Stimulated activated CD4-positive, alpha-beta T cell treated with anti-CD3 and anti-CD28 coated beads, TNF-alpha, amount 100 ng/mL, for 1 hour (primary cell): ENCODE data around the gene MEG3.

Experiments
- DNase-seq, 3 donors: peaks; one replicate each; pipeline ENCODE4 v3.0.0-alpha.2; 2020; ENCODE audit warnings: low read depth in 3 of 3, low spot score in 1 of 3

Gene MEG3

DNA sequence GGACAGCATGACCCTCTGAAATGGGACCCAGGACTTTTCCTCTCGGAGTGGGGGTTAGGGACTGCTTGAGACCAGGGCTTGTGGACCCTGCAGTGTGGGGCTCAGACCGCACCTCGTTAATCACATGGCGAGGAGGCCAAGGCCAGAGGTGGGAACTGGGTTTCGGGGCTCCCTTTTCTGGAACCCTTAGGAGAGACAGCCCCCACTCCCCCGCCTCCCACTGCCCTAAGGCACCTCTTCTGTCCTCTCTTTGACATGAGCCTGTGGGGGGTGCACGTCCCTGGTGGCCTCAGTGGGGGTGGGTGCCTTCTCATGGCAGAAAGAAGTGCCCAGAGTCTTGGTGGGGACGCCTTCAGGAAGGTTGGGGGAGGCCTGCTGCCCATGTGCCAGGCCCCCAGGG is 53.3 kb downstream of the MEG3 start:
- no peak for DNase-seq

- DNase-seq, result no peak
These were observed 53.9 kb downstream of the MEG3 start for GRCh38 chr14:100879782-100880181.

- no peak for DNase-seq
These were observed 54.6 kb downstream of the MEG3 start for GRCh38 chr14:100880271-100881101.

GRCh38 chr14:100881211-100882025 is 55.5 kb downstream of the MEG3 start:
- DNase-seq, result no peak

DNA sequence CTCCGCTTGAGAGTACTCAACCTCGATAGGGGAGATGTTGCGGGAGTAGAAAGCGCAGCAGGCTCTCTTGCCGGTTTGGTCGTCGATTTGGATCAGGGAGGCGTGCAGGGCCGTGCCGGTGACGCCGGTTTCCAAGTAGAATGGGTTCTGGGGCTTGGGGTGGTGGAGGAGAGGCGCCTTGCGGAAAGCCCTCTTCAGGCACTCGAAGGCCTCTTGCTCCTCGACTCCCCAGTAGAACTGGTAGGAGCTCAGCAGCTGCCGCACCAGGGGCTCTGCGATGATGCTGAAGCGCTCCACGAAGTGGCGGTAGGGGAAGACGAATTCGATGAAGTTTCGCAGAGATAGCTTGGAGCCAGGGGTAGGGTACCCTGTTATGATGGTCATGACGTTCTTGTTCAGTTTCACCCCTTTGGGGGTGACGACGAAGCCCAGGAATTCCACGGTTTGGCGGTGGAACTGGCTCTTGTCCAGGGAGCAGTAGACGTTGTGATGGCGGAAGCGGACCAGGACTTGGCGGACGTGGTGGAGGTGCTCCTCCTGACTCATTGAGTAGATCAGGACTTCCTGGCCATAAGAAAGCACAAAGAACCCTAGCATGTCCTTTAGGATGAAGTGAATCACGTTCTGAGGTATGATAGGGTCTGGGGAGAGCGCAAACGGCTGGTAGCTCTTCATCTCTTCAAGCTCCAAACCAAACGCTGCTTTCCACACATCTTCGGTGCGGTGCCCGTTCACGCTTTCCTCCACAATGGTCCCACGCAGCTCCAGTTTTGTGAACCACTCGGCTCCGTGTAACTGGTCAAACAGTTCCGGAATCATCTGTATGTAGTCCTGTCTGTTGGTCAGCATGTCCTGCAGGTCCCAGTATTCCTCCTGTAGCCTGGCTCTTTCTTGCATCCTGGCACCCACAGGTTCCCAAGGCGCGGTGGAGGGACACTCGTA is 56.4 kb downstream of the MEG3 start:
- DNase-seq, result no peak

DNA sequence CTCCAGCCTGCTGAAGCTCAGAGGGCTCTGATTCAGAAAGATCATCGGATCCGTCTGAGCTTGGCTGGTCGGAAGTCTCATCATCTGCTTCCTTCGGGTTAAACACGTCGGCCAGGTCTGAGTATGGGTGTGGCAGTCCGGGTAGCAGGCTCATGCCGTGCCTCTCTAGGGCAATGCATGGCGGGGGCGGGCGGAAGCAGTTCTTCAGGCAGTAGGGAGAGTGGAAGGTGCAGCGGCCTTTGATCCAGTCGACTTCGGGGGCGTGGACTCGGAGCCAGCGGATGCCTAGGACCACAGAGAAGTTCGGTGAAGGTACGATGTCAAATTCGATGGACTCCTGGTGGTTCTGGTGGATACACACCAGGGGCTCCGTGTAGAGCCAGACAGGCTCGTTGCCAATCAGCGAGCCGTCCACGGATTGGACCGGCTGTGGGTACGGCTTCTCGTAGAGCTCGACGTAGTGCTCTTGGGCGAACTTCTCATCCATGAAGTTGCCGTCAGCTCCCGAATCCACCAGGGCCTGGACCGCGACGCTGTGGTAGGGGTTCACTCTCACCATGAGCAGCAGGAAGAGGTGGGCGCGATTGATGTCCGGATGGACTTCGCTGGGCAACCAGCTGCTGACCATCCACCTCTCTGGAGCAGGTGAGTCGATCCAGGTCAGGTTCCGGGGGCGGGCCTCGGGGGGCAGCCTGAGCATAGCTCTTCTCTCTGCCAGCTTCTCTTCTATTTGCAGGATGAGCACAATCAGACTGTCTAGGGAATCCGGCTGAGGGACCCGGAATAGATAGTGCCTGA is 57.3 kb downstream of the MEG3 start:
- no peak for DNase-seq

DNA sequence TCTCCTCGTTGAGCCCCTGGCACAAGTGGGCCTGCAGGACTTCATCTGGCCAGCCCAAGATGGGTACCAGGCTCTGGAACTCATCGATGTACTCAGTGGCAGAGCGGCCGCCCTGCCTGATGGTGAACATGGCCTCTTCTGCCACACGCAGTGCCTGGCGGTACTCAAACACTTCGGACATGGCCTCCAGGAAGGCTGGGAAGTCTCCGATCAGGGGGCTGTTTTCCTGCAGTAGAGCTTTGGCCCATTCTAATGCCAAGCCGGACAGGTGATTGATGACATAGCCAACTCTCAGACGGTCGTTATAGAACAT is 57.8 kb downstream of the MEG3 start:
- no peak for DNase-seq

DNA sequence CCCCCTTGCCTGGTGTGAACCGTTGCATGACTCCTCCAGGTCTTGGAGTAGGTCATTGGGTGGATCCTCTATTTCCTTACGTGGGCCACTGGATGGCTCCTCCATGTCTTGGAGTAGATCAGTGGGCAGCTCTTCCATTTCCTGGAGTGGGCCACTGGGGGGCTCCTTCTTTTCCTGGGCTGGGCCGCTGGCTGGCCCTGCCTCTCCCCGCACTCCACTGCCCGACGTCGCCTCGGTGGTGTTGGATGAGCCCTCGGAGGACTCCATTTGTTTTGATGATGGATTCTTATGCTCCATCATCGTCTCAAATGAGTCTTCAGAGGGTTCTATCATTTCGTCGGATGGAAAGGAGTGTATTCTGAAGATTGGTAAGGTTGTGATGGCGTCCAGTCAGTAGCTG is 58.5 kb downstream of the MEG3 start:
- no peak for DNase-seq

DNA sequence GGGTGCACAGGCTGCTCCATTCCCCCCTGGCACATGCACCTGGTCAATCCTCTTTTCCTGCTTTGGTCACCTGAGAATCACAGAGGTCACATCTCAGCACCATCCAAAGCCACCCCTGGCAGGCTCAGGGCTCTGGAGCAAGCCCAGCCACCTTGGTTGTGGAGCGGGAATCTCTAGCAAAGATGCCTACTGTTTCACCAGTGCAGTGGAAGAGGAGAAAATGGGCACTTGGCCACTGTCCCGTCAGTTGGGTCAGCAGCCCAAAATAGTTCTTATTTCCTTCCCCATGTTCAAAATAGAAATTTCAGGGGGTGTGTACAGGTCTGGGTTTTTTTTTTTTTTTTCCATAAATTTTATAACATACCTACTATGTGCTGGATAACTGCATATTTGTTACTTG is 59.3 kb downstream of the MEG3 start:
- no peak for DNase-seq

DNA sequence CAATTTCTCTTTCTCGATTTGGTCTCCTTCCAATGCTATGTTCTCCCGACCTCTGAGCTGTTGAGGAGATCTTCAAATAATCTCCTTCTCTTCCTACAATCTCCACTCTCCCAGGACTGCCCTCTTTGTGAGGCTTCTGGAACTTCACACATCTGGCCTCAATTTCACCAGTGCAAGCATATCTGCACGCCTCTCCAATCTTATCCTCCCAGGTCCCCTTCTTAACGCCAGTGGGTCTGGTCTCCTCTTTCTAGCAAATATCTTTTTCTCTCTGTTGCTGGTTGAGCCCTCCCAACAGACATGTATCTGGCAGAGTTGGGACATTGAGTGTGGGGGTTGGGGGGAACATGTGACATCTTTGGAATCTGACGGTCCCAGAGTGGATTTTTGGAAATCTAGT is 59.7 kb downstream of the MEG3 start:
- no peak for DNase-seq

DNA sequence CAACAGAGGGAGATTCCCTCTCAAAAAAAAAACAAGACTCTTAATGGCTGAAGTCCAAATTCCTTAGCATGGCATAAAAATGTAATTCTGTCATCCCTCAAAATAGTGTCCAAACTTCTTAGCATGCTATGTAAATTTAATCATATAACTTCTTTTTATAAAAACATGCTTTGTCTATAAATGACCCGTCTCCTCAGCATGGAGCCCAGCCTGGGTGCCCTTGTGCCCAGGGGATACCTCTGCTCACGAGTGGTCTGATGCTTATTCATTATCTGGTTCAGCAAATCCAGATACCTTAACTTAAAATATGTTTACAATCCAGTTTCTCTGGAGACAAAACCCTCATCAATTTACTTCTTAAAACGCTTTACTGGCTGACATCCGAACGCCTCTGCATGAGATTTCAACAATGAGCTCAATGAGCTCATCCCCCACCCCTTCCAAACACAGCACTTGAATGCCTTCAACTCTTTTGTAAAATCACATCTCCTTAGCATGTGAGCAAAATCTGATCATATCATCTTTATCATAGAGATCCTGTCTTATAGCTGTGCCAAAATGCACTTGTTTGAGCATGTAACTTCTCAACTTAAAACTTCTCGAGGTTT is 61.9 kb downstream of the MEG3 start:
- no peak for DNase-seq

GRCh38 chr14:100888789-100889315 is 62.9 kb downstream of the MEG3 start:
- no peak for DNase-seq

DNA sequence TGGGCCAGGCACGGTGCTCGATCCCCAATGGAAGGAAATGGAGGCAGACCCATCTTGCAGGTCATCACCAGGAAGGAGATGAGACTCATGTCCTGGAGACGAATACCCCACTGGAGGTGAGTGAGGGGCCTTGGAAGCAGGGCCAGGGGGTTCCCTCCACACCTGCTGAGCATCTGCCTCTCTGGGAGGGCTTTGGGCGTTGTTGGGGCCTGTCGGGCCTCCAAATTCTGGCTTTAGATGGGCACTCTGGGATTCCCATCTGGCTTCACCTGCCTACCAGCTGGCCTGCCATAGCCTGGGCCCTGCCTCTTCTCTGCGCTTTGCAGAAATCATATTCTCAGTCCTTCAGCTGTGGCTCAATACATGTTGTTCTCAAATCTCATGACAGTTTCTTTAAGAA is 63.7 kb downstream of the MEG3 start:
- no peak for DNase-seq

DNA sequence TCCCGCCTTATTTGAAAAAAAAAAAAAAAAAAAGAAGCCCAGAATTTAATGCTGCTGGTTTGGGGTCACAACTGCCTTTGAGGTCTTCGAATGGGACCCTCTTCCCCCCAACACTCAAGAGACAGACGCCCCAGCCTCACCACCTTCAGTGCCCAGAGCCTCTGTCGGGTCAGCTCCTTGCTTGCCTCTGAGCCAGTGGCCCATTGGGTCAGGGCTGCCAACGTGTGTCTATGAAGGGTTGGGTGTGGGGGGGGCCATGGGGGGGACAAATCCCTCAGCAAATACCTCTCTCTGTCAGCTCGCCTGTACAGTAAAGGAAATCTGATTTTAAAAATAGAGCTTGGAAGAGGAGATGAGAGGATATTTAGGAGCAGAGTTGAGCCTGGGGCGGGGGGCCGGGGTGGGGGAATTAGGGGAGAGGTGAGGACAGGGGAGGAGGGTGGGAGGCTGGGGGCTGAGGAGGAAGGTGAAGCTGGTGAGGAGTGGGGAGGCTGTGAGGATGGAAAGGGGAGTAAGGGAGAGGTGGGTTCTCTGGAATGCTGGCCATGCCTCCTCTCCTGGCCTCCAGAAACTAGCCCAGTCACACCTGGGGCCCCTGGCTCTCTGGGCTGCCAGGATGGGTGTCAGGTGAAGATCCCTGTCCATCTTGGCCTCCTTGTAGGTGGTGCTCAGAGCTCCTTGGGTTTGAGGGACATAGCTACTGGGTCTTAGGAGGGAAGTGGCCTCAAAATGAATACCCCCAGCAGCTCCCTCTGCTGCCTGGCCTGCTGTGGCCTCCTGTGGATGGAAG is 64.3 kb downstream of the MEG3 start:
- DNase-seq, result no peak

GRCh38 chr14:100891051-100891450 is 65.1 kb downstream of the MEG3 start:
- no peak for DNase-seq

DNA sequence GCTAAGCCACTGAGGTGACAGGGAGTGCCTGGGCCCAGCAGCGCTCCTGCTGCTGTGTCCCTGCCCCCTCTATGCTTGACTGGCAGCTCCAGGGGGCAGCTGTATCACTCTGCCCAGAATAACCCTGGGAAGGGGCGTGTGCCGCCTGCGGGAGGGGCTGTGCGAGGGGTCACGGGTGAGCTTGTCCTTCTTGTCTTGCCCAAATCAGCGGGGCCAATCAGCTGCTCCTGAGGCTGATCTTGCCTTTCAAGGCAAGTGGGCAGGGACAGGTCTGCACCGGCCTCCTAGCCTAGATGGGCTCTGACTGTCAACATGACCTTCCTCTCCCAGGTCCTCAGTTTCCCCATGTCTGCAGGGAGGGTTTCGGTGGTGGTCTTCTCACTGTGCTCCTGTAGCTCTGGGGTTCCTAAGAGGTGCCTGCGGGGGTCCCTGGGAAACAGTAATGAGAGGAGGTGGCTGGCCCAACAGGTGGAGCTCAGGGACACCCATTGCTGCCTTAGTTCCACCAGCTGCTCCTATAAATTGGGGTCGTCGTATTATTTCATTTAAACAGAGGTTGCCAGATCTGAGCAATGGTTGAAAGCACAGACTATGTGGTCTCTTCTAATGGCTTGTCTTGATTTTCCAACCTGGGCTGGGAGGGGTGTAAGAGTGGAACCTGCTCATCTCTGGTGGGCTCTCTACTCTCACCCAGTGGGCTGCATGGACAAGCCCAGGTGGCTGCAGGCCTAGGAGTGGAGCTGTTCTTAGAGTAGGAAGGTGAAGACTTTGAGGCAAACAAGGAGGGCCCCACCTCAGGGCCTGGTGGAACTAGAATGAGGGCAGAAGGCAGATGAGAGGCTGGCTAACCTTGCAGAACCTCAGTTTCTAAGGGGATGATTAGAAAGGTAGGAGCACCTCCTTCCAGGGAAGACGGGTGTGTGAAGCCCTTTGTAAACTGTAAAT is 65.9 kb downstream of the MEG3 start:
- no peak for DNase-seq

DNA sequence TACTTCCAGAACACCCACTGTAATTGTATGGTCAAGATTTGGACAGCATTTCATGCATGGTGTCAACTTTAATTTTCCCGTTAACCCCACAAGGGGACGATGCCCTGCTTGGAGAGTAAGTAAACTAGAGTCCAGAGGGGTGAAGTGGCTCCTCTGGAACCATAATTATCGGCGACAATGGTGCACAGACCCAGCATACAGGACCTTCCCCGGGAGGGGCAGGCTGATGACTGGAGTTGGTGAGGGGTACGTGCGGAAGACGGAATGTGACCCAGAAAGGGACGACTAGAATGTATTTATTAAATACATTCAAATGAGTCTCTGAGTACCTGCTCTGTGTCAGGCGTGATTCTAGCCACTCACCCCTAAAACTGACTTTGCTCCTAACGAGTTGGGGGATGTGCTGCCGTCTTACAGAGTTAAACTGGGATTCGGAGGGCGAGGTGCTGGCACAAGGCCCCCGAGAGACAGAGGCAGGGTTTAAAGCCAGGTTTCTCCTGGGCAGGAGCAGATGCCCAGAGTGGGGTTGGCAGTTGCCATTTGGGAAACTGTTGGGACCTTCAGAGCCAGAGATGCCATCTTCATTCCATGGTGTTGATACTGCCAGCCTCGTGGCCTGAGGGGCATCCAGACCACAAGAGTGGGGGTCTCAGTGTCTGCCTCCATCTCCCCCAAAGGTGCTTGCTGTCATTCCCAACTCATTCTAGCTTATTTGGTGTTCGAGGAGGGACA is 66.7 kb downstream of the MEG3 start:
- DNase-seq, result no peak

- DNase-seq, result no peak
These were observed 67.3 kb downstream of the MEG3 start for GRCh38 chr14:100893228-100893601.
